ENCODE measurements around the gene PDZD2. TPM values are rescaled to one million over a fixed set of nuclear protein-coding genes. Genes with fewer than 3 reads are reported as not detected.

Gene PDZD2
- total RNA-seq, 1 donor from 2014 or later: 21.5 TPM

DNA sequence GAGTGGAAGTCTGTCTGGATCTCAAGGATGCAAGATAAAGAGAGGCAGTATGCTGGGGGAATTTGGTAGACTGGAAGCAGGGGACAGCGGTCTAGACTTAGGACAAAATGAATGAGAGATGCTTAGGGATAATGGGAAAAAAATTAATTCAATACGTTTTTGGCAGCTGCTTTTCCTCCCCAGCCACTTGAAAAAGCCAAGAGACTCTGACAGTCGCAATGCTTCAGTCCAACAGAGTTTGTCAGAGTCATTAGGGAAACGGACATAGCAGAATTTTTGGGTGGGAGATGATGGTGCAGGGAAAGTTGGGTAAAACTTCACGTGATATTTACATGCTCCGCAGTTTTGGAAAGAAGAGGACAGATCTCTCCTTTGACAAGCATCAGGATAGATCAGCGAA is 405.5 kb downstream of the PDZD2 start:
- Mint-ChIP-seq H3K4me1 (peaks cover 11% of the 10 kb centered on the region), H3K36me3 (peaks cover 8% of the 10 kb centered on the region), H3K27ac (no peak overlapping the region), H3K4me3 (no peak overlapping the region), H3K27me3 (ENCODE audit: low read depth) (no peaks in the 10 kb centered on the region), H3K9me3 (no peaks in the 10 kb centered on the region)
- TF ChIP-seq, protein P1, sequence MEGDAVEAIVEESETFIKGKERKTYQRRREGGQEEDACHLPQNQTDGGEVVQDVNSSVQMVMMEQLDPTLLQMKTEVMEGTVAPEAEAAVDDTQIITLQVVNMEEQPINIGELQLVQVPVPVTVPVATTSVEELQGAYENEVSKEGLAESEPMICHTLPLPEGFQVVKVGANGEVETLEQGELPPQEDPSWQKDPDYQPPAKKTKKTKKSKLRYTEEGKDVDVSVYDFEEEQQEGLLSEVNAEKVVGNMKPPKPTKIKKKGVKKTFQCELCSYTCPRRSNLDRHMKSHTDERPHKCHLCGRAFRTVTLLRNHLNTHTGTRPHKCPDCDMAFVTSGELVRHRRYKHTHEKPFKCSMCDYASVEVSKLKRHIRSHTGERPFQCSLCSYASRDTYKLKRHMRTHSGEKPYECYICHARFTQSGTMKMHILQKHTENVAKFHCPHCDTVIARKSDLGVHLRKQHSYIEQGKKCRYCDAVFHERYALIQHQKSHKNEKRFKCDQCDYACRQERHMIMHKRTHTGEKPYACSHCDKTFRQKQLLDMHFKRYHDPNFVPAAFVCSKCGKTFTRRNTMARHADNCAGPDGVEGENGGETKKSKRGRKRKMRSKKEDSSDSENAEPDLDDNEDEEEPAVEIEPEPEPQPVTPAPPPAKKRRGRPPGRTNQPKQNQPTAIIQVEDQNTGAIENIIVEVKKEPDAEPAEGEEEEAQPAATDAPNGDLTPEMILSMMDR (IDR thresholded peaks at IDR 0.05; ENCODE audit: unreplicated experiment): no peak
- no peak for DNase-seq (ENCODE audit: low spot score in 2 of 2, unreplicated experiment in 2 of 2)

DNA sequence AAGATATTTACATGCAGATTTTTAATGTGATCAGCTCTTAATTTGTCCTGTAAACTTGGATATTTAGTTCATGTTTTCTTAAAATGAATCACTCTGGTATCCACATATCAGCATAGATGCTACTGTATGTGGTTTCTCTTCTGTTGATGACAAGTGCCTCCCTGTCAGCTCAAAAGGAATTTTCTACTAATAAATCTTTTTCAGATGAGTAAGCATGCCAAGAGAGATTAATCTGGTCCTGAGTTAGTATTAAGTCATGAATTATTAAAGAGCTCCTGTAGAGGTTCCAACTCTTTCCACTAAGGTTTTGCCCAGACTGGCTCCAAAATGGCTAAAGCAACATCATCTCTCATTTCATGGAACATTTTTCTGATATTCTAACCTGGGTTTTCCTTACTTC is 406.0 kb downstream of the PDZD2 start:
- Mint-ChIP-seq H3K4me1 (peaks cover 11% of the 10 kb centered on the region), H3K27ac (no peak overlapping the region), H3K27me3 (ENCODE audit: low read depth) (no peaks in the 10 kb centered on the region), H3K9me3 (no peaks in the 10 kb centered on the region), H3K36me3 (peaks cover 10% of the 10 kb centered on the region), H3K4me3 (no peak overlapping the region)
- no peak for DNase-seq (ENCODE audit: low spot score in 2 of 2, unreplicated experiment in 2 of 2)
- TF ChIP-seq, protein P1 (IDR thresholded peaks at IDR 0.05; ENCODE audit: unreplicated experiment): no peak

DNA sequence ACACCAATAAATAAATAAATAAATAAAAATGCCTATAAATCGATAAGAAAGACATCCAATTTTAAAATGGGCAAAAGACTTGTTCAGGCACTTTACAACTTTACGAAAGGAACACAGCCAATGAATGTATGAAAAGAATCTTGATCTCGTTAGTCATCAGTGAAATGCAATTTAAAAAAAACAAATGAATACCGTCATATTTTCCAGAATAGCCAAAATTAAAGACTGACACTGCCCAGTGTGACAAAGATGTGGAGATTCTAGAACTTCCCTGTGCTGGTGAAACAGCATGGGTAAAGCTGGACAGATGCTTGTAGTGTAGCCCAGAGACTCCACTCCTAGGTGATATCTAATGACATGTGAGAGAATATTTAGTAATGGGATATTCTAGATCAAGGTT is 408.1 kb downstream of the PDZD2 start:
- DNase-seq (ENCODE audit: low spot score in 2 of 2, unreplicated experiment in 2 of 2): no peak
- TF ChIP-seq, protein P1 (IDR thresholded peaks at IDR 0.05; ENCODE audit: unreplicated experiment): no peak
- no peak overlapping the region for H3K27ac Mint-ChIP-seq

DNA sequence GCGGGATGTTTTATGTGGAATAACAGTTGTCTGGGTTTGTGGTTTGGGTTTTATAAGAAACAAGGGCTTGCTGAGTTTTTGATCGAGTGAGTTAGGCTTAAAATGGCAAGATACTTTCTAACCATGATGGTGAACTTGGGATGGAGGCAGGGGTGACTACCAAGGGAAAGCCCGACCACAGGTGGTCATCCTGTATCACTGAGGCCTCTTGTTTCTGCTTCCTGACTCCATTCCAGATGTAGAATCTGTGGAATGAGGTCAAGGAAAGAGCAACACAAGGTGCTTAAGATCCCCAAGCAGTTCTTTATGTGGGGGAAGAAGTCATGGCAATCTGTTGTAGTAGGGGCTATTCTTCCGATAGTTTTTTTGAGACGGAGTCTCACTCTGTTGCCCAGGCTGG is 412.9 kb downstream of the PDZD2 start:
- no peak overlapping the region for H3K27ac Mint-ChIP-seq
- no peak for DNase-seq (ENCODE audit: low spot score in 2 of 2, unreplicated experiment in 2 of 2)
- no peak overlapping the region for H3K4me3 Mint-ChIP-seq
- H3K27me3 Mint-ChIP-seq (ENCODE audit: low read depth): no peaks in the 10 kb centered on the region
- TF ChIP-seq, protein P1 (IDR thresholded peaks at IDR 0.05; ENCODE audit: unreplicated experiment): no peak
- H3K36me3 Mint-ChIP-seq: peaks cover 27% of the 10 kb centered on the region
- peaks cover 10% of the 10 kb centered on the region for H3K4me1 Mint-ChIP-seq
- no peaks in the 10 kb centered on the region for H3K9me3 Mint-ChIP-seq

More for the DNA sequence above, 408.1 kb downstream of the PDZD2 start:
- peaks cover 15% of the 10 kb centered on the region for H3K36me3 Mint-ChIP-seq
- no peaks in the 10 kb centered on the region for H3K9me3 Mint-ChIP-seq
- H3K4me3 Mint-ChIP-seq: no peak overlapping the region
- H3K27me3 Mint-ChIP-seq (ENCODE audit: low read depth): no peaks in the 10 kb centered on the region
- H3K4me1 Mint-ChIP-seq: peaks cover 11% of the 10 kb centered on the region

DNA sequence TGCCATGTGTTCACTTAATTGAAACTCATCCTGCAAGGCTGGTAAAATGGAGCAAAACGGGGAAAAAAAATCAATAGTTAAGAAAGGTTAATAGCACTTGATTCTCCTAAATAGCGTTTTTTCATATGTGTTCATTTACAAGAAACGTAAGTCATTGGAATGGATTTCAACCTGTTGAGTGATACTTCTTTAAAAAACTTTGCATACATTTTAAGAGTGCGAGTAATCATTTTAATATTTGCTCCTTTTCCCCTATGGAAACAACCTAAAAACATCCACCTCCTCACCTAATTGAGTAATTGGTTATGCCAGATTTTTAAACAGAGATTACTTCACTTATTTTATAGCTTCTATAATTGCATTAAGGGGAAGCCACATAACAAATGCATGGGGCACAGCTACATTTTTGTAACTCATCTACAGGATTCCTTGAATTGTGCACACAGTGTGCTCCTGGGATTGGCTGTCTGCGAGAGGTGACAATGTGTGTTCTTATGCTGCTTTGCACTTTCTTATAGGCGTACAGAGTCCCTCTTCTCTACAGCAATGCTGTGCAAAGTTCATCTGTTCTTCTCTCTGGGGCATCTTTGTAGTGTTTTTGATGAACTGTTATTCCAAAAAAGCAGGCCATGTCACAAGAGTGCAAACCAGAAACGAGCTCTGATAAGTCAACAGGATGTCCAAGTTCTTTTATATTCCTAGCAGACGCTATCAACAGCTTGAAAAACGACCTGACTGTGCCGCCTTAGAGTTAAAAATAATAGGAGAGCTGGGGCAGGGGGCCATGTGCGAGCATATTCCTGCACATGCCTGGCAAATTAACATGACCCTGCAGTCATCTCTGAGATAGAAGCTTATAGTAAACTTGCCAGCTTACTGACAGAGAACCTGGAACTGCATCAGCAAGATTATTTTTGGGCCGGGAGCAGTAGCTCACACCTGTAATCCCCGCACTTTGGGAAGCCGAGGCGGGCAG is 417.2 kb downstream of the PDZD2 start:
- H3K27ac Mint-ChIP-seq: no peak overlapping the region
- DNase-seq (ENCODE audit: low spot score in 2 of 2, unreplicated experiment in 2 of 2): no peak
- peaks cover 41% of the 10 kb centered on the region for H3K36me3 Mint-ChIP-seq
- H3K4me1 Mint-ChIP-seq: peaks cover 10% of the 10 kb centered on the region
- H3K27me3 Mint-ChIP-seq (ENCODE audit: low read depth): no peaks in the 10 kb centered on the region
- TF ChIP-seq, protein P1 (IDR thresholded peaks at IDR 0.05; ENCODE audit: unreplicated experiment): no peak
- no peak overlapping the region for H3K4me3 Mint-ChIP-seq
- H3K9me3 Mint-ChIP-seq: peaks cover 7% of the 10 kb centered on the region

All from mesothelial cell of epicardium (in vitro differentiated cells).